Kidney glomerular epithelial cell (primary cell): ENCODE measurements around the gene ZEB2.

ENCODE experiments used
- DNase-seq: peaks from one replicate; lab custom pipeline; 2025; lab: John Stamatoyannopoulos, UW

Gene ZEB2

GRCh38 chr2:144513388-144514101 lies 6.4 kb downstream of the ZEB2 start:
- peak; percentile 29 for DNase-seq

- DNase-seq = no peak
These were observed 7.0 kb downstream of the ZEB2 start for GRCh38 chr2:144512891-144513351.

- DNase-seq = no peak
These were observed 7.4 kb downstream of the ZEB2 start for GRCh38 chr2:144512470-144512869.

- no peak for DNase-seq
These were observed 8.0 kb downstream of the ZEB2 start for GRCh38 chr2:144511937-144512336.

- no peak for DNase-seq
These were observed 8.6 kb downstream of the ZEB2 start for GRCh38 chr2:144511226-144511810.

GRCh38 chr2:144510294-144510991 lies 9.5 kb downstream of the ZEB2 start:
- peak; percentile 81 for DNase-seq

- DNase-seq = no peak
These were observed 10.1 kb downstream of the ZEB2 start for GRCh38 chr2:144509879-144510221.

GRCh38 chr2:144509001-144509878 lies 10.7 kb downstream of the ZEB2 start:
- DNase-seq = peak; percentile 24

GRCh38 chr2:144508172-144508851 lies 11.6 kb downstream of the ZEB2 start:
- no peak for DNase-seq

- no peak for DNase-seq
These were observed 12.3 kb downstream of the ZEB2 start for GRCh38 chr2:144507441-144508171.

GRCh38 chr2:144505245-144505831 lies 14.6 kb downstream of the ZEB2 start:
- no peak for DNase-seq

- DNase-seq = no peak
These were observed 15.7 kb downstream of the ZEB2 start for GRCh38 chr2:144504218-144504641.

- no peak for DNase-seq
These were observed 16.7 kb downstream of the ZEB2 start for GRCh38 chr2:144503242-144503641.

GRCh38 chr2:144502369-144502768 lies 17.6 kb downstream of the ZEB2 start:
- no peak for DNase-seq

GRCh38 chr2:144501627-144502026 lies 18.3 kb downstream of the ZEB2 start:
- no peak for DNase-seq

GRCh38 chr2:144501118-144501517 lies 18.8 kb downstream of the ZEB2 start:
- peak; percentile 56 for DNase-seq

- DNase-seq = no peak
These were observed 19.4 kb downstream of the ZEB2 start for GRCh38 chr2:144500563-144500962.

GRCh38 chr2:144498277-144498676 lies 21.6 kb downstream of the ZEB2 start:
- DNase-seq = no peak

- no peak for DNase-seq
These were observed 22.8 kb downstream of the ZEB2 start for GRCh38 chr2:144496977-144497598.
